HEK293T (cell line): ENCODE results near the gene DNAH3.

Source experiments
- ARNT ChIP-seq: fragments of 450-650 bp; IDR thresholded peaks from 2 replicates; pipeline ENCODE4 v1.6.1; 2017; ENCODE audit warnings: mild to moderate bottlenecking
- CTBP1 ChIP-seq: fragments of 450-650 bp; IDR thresholded peaks from 2 replicates; pipeline ENCODE4 v1.6.1; 2016; ENCODE audit warnings: borderline replicate concordance
- FOXA1 ChIP-seq: fragments of 450-650 bp; IDR thresholded peaks from 2 replicates; pipeline ENCODE4 v1.6.1; 2016; ENCODE audit warnings: mild to moderate bottlenecking
- FOXK2 ChIP-seq: fragments of 450-650 bp; IDR thresholded peaks from 2 replicates; pipeline ENCODE4 v1.6.1; 2016; ENCODE audit warnings: mild to moderate bottlenecking
- SP1 ChIP-seq: fragments of 450-650 bp; IDR thresholded peaks from 2 replicates; pipeline ENCODE4 v1.6.1; 2017
- TARDBP ChIP-seq: fragments of 450-650 bp; IDR thresholded peaks from 2 replicates; pipeline ENCODE4 v1.6.1; 2016
- ZNF384 ChIP-seq: fragments of 450-650 bp; IDR thresholded peaks from 2 replicates; pipeline ENCODE4 v1.6.1; 2016
- TF ChIP-seq, protein P1 (sequence below): fragments of 450-650 bp; IDR thresholded peaks from 2 replicates; pipeline ENCODE4 v1.6.1; 2016

- TF ChIP-seq FOXK2 (no peak), ZNF384 (no peak), ARNT (no peak), FOXA1 (no peak), TARDBP (no peak), SP1 (no peak), CTBP1 (no peak)
- TF ChIP-seq, protein P1, sequence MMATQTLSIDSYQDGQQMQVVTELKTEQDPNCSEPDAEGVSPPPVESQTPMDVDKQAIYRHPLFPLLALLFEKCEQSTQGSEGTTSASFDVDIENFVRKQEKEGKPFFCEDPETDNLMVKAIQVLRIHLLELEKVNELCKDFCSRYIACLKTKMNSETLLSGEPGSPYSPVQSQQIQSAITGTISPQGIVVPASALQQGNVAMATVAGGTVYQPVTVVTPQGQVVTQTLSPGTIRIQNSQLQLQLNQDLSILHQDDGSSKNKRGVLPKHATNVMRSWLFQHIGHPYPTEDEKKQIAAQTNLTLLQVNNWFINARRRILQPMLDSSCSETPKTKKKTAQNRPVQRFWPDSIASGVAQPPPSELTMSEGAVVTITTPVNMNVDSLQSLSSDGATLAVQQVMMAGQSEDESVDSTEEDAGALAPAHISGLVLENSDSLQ, result no peak
These were observed 53.5 kb downstream of the DNAH3 start for GRCh38 chr16:21097151-21097550.
